ENCODE results near the gene NOSIP.

Gene NOSIP

GRCh38 chr19:49560358-49560900, 19.9 kb downstream of the NOSIP start:
- TF ChIP-seq FOXP2 (optimal IDR thresholded peaks at IDR 0.05; ENCODE audit: borderline replicate concordance, extremely low read depth, extremely low read length, insufficient read depth), result no peak
- no peak for TF ChIP-seq REST (IDR thresholded peaks at IDR 0.05; ENCODE audit: insufficient read depth in 1 of 2, low read depth in 2 of 2, low read length in 2 of 2)
- no peak for TF ChIP-seq TAF1 (IDR thresholded peaks at IDR 0.05; ENCODE audit: borderline replicate concordance, insufficient read depth, low read length)
- TF ChIP-seq SIN3A (IDR thresholded peaks at IDR 0.05; ENCODE audit: borderline replicate concordance, insufficient read depth, low read length), result no peak
- TF ChIP-seq POLR2AphosphoS5 (IDR thresholded peaks at IDR 0.05; ENCODE audit: low read depth, low read length), result no peak

DNA sequence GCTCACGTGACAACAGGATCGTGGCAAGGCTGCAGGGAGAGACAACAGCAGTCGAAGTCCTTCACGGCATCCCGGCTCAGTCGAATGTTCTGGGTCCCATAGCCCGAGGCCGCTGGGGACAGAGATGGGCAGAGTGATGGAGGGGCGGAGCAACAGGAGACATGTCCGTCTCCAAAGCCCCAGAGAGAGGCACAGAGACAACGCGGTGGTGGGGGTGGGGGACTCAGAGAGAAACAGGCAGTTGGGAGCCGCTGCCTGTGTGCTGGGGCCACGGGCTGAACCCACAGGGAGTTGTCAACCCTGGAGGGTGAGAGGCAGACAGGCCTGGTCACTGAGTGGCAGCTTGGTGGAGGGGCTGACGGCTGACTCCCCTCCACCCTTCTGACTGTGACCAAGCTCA, 20.4 kb downstream of the NOSIP start:
- TF ChIP-seq SIN3A (IDR thresholded peaks at IDR 0.05; ENCODE audit: borderline replicate concordance, insufficient read depth, low read length) (no peak), POLR2AphosphoS5 (IDR thresholded peaks at IDR 0.05; ENCODE audit: low read depth, low read length) (no peak), TAF1 (IDR thresholded peaks at IDR 0.05; ENCODE audit: borderline replicate concordance, insufficient read depth, low read length) (no peak), FOXP2 (optimal IDR thresholded peaks at IDR 0.05; ENCODE audit: borderline replicate concordance, extremely low read depth, extremely low read length, insufficient read depth) (no peak), REST (IDR thresholded peaks at IDR 0.05; ENCODE audit: insufficient read depth in 1 of 2, low read depth in 2 of 2, low read length in 2 of 2) (no peak)

GRCh38 chr19:49559443-49559842, 20.9 kb downstream of the NOSIP start:
- no peak for TF ChIP-seq REST (IDR thresholded peaks at IDR 0.05; ENCODE audit: insufficient read depth in 1 of 2, low read depth in 2 of 2, low read length in 2 of 2)
- no peak for TF ChIP-seq SIN3A (IDR thresholded peaks at IDR 0.05; ENCODE audit: borderline replicate concordance, insufficient read depth, low read length)
- TF ChIP-seq POLR2AphosphoS5 (IDR thresholded peaks at IDR 0.05; ENCODE audit: low read depth, low read length), result no peak
- no peak for TF ChIP-seq TAF1 (IDR thresholded peaks at IDR 0.05; ENCODE audit: borderline replicate concordance, insufficient read depth, low read length)
- no peak for TF ChIP-seq FOXP2 (optimal IDR thresholded peaks at IDR 0.05; ENCODE audit: borderline replicate concordance, extremely low read depth, extremely low read length, insufficient read depth)

DNA sequence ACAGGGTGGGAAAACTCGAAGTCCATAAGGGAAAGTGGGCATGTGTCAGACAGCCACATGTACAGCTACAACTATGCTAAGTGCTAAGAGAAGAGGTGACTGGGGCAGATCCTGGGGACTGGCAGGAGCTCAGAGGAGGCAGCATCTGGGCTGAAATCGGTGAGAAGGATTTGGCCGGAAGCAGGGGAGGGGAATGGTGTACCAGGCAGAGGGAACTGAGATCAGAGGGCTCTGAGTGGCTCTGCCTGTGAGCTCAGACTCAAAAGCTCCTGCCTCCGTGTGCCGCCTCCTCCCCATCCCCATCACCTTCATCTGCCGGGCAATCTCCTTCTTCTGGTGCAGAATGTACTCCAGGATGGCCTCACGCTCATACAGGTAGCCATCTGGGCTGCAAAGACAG, 21.8 kb downstream of the NOSIP start:
- TF ChIP-seq TAF1 (IDR thresholded peaks at IDR 0.05; ENCODE audit: borderline replicate concordance, insufficient read depth, low read length), result no peak
- no peak for TF ChIP-seq REST (IDR thresholded peaks at IDR 0.05; ENCODE audit: insufficient read depth in 1 of 2, low read depth in 2 of 2, low read length in 2 of 2)
- no peak for TF ChIP-seq POLR2AphosphoS5 (IDR thresholded peaks at IDR 0.05; ENCODE audit: low read depth, low read length)
- no peak for TF ChIP-seq SIN3A (IDR thresholded peaks at IDR 0.05; ENCODE audit: borderline replicate concordance, insufficient read depth, low read length)
- no peak for TF ChIP-seq FOXP2 (optimal IDR thresholded peaks at IDR 0.05; ENCODE audit: borderline replicate concordance, extremely low read depth, extremely low read length, insufficient read depth)
